Activated B cell treated with CpG ODN at 0.5 μM for 24 hours (primary cell): ENCODE measurements around the gene SLC35D1. TPM values are rescaled to one million over a fixed set of nuclear protein-coding genes. Genes with fewer than 3 reads are reported as not detected.

Source experiments
- ATAC-seq: fragments of 200-7000 bp; cut with Tn5 transposase; one replicate; pipeline ENCODE4 v1.10.0; 2021; ENCODE audit warnings: low read depth, mild to moderate bottlenecking, moderate library complexity
- CTCF ChIA-PET: fragments of 350-600 bp; sonication (Branson Sonifier 250); formaldehyde crosslinking; loops from one replicate; lab custom pipeline; 2021; ENCODE audit warnings: antibody characterized with exemption; lab: Charles Lee
- POLR2A ChIA-PET: fragments of 350-600 bp; sonication (Branson Sonifier 250); formaldehyde crosslinking; loops from one replicate; lab custom pipeline; 2021; ENCODE audit warnings: antibody characterized with exemption; lab: Charles Lee
- DNase-seq: peaks from one replicate; pipeline ENCODE4 v3.0.0; 2022
- H3K27ac Mint-ChIP-seq: one replicate; pipeline ENCODE4 v1.8.0; 2020; ENCODE audit warnings: mixed read lengths
- H3K27me3 Mint-ChIP-seq: one replicate; pipeline ENCODE4 v1.8.0; 2021; ENCODE audit warnings: mixed read lengths
- H3K36me3 Mint-ChIP-seq: one replicate; pipeline ENCODE4 v1.8.0; 2021; ENCODE audit warnings: low read depth, mixed read lengths
- H3K4me1 Mint-ChIP-seq: one replicate; pipeline ENCODE4 v1.8.0; 2021; ENCODE audit warnings: mixed read lengths
- H3K4me3 Mint-ChIP-seq: one replicate; pipeline ENCODE4 v1.8.0; 2020; ENCODE audit warnings: mild to moderate bottlenecking, mixed read lengths
- H3K9me3 Mint-ChIP-seq: one replicate; pipeline ENCODE4 v1.8.0; 2020; ENCODE audit warnings: mixed read lengths
- CTCF ChIP-seq: fragments of 200-600 bp; IDR thresholded peaks from one replicate; pipeline ENCODE4 v1.8.0; 2022; ENCODE audit warnings: antibody characterized with exemption, mild to moderate bottlenecking
- intact Hi-C: fragments of 100-400 bp; cut with micrococcal nuclease; formaldehyde crosslinking; loops from one replicate; pipeline ENCODE4 v1.15.1; 2024
- total RNA-seq: library from RNA; stranded (reverse); gene quantifications from 2 replicates; pipeline ENCODE4 v1.2.3, GENCODE V29; 2022

SLC35D1 gene
- total RNA-seq, 1 donor from 2014 or later = 11.1 TPM

- Mint-ChIP-seq H3K27me3 (no peaks in the 10 kb centered on the region), H3K36me3 (peaks cover 63% of the 10 kb centered on the region), H3K4me1 (no peaks in the 10 kb centered on the region), H3K4me3 (no peak overlapping the region), H3K9me3 (peaks cover 6% of the 10 kb centered on the region), H3K27ac (no peak overlapping the region)
- DNase-seq = no peak
- CTCF ChIA-PET = interaction anchor here (1.6 kb wide), 1 partner anchor 117 kb away, joined by 5 read pairs; no protein-coding TSS in a partner anchor
- POLR2A ChIA-PET = no interaction called here
- ATAC-seq = no peak
- no peak for TF ChIP-seq CTCF
- intact Hi-C loops = no loop called here
Observed at GRCh38 chr1:67031859-67032247, 22.1 kb downstream of the SLC35D1 start.

GRCh38 chr1:67031121-67031858, 22.7 kb downstream of the SLC35D1 start:
- H3K27me3 Mint-ChIP-seq = no peaks in the 10 kb centered on the region
- no peak overlapping the region for H3K4me3 Mint-ChIP-seq
- H3K4me1 Mint-ChIP-seq = no peaks in the 10 kb centered on the region
- no peak for ATAC-seq
- CTCF ChIA-PET = interaction anchor here (0.6 to 1.6 kb wide), 2 partner anchors 25 to 118 kb away, joined by 3 to 5 read pairs; no protein-coding TSS in a partner anchor
- no peak overlapping the region for H3K27ac Mint-ChIP-seq
- intact Hi-C loops = no loop called here
- H3K36me3 Mint-ChIP-seq = peaks cover 60% of the 10 kb centered on the region
- DNase-seq = no peak
- no peaks in the 10 kb centered on the region for H3K9me3 Mint-ChIP-seq
- POLR2A ChIA-PET = no interaction called here
- no peak for TF ChIP-seq CTCF

- H3K9me3 Mint-ChIP-seq = no peaks in the 10 kb centered on the region
- H3K4me3 Mint-ChIP-seq = no peak overlapping the region
Observed at GRCh38 chr1:67029472-67029871, 24.5 kb downstream of the SLC35D1 start.

GRCh38 chr1:67020765-67021164, 33.2 kb downstream of the SLC35D1 start:
- POLR2A ChIA-PET = no interaction called here
- no peak overlapping the region for H3K27ac Mint-ChIP-seq
- H3K36me3 Mint-ChIP-seq = peaks cover 62% of the 10 kb centered on the region

More at GRCh38 chr1:67029472-67029871, 24.5 kb downstream of the SLC35D1 start:
- ATAC-seq (no peak), DNase-seq (no peak)
- intact Hi-C loops = no loop called here
- Mint-ChIP-seq H3K36me3 (peaks cover 62% of the 10 kb centered on the region), H3K27me3 (no peaks in the 10 kb centered on the region), H3K27ac (no peak overlapping the region), H3K4me1 (no peaks in the 10 kb centered on the region)
- CTCF ChIA-PET = no interaction called here
- TF ChIP-seq CTCF = no peak
- POLR2A ChIA-PET = no interaction called here

More at GRCh38 chr1:67020765-67021164, 33.2 kb downstream of the SLC35D1 start:
- intact Hi-C loops = no loop called here
- H3K27me3 Mint-ChIP-seq = no peaks in the 10 kb centered on the region
- DNase-seq (no peak), ATAC-seq (no peak)
- no peak overlapping the region for H3K4me3 Mint-ChIP-seq
- H3K4me1 Mint-ChIP-seq = no peaks in the 10 kb centered on the region
- no peak for TF ChIP-seq CTCF
- no peaks in the 10 kb centered on the region for H3K9me3 Mint-ChIP-seq
- CTCF ChIA-PET = interaction anchor here (1.8 kb wide), 1 partner anchor 24 kb away, joined by 8 read pairs; no protein-coding TSS in a partner anchor
